Activated CD8-positive, alpha-beta memory T cell treated with anti-CD3 and anti-CD28 coated beads for 36 hours (primary cell): Measurements from ENCODE around the gene PPP5C. TPM values are rescaled to one million over a fixed set of nuclear protein-coding genes. Genes with fewer than 3 reads are reported as not detected.
"Not testable (repeated sequence)": the region's sequence is repeated elsewhere in the genome, so short reads cannot be mapped to it uniquely, and the experiment has no call there.

ENCODE experiments used
- CTCF ChIA-PET: fragments of 350-600 bp; sonication (Branson Sonifier 250); formaldehyde crosslinking; loops from one replicate; lab custom pipeline; 2021; ENCODE audit warnings: antibody characterized with exemption; lab: Charles Lee
- POLR2A ChIA-PET: fragments of 350-600 bp; sonication (Branson Sonifier 250); formaldehyde crosslinking; loops from one replicate; lab custom pipeline; 2021; ENCODE audit warnings: antibody characterized with exemption; lab: Charles Lee
- total RNA-seq, 2 experiments: library from RNA; stranded (reverse); gene quantifications; one replicate each; pipeline ENCODE4 v1.2.3, GENCODE V29; 2021

The PPP5C gene
- total RNA-seq, 2 experiments from 2014 or later = 135 to 136 TPM

- CTCF ChIA-PET = interaction anchor here (1.9 kb wide), 1 partner anchor 9 kb away, joined by 4 read pairs; no protein-coding TSS in a partner anchor
- POLR2A ChIA-PET = no interaction called here
Measured at GRCh38 chr19:46355234-46356148, 8.6 kb downstream of the PPP5C start.

GRCh38 chr19:46356149-46357055 lies 9.5 kb downstream of the PPP5C start:
- POLR2A ChIA-PET = no interaction called here
- CTCF ChIA-PET = no interaction called here

GRCh38 chr19:46357846-46358583 lies 11.1 kb downstream of the PPP5C start:
- CTCF ChIA-PET = interaction anchor here (0.5 to 0.9 kb wide), 2 partner anchors 10 to 156 kb away, joined by 3 to 4 read pairs; no protein-coding TSS in a partner anchor

GRCh38 chr19:46361915-46362314 lies 15.0 kb downstream of the PPP5C start:
- ChIA-PET CTCF (interaction anchor here (0.6 kb wide), 1 partner anchor 811 kb away, joined by 3 read pairs; no protein-coding TSS in a partner anchor), POLR2A (interaction anchor here (0.6 to 0.7 kb wide), 2 partner anchors 43 to 116 kb away, joined by 3 to 6 read pairs; no protein-coding TSS in a partner anchor)

More at GRCh38 chr19:46357846-46358583, 11.1 kb downstream of the PPP5C start:
- POLR2A ChIA-PET = no interaction called here

GRCh38 chr19:46364359-46364758 lies 17.5 kb downstream of the PPP5C start:
- ChIA-PET POLR2A (no interaction called here), CTCF (interaction anchor here (0.7 to 1.3 kb wide), 2 partner anchors 10 to 17 kb away, joined by 3 to 4 read pairs; partner anchors contain the start of gene PPP5C)

- POLR2A ChIA-PET = no interaction called here
- CTCF ChIA-PET = interaction anchor here (1.5 kb wide), 1 partner anchor 29 kb away, joined by 4 read pairs; no protein-coding TSS in a partner anchor
Measured at GRCh38 chr19:46365561-46365960, 18.7 kb downstream of the PPP5C start.

- CTCF ChIA-PET = no interaction called here
- POLR2A ChIA-PET = no interaction called here
Measured at GRCh38 chr19:46366620-46367292, 19.9 kb downstream of the PPP5C start.

GRCh38 chr19:46367426-46367825 lies 20.5 kb downstream of the PPP5C start:
- POLR2A ChIA-PET = no interaction called here
- CTCF ChIA-PET = no interaction called here

GRCh38 chr19:46368116-46368515 lies 21.2 kb downstream of the PPP5C start:
- ChIA-PET POLR2A (no interaction called here), CTCF (interaction anchor here (0.7 to 2.1 kb wide), 2 partner anchors 21 to 39 kb away, joined by 3 to 5 read pairs; partner anchors contain the start of gene PPP5C)

GRCh38 chr19:46369817-46370216 lies 22.9 kb downstream of the PPP5C start:
- ChIA-PET POLR2A (no interaction called here), CTCF (interaction anchor here (1.0 to 2.1 kb wide), 4 partner anchors 16 to 146 kb away, joined by 3 to 5 read pairs (median 3); partner anchors contain the start of gene PPP5C)

GRCh38 chr19:46371371-46371901 lies 24.5 kb downstream of the PPP5C start:
- ChIA-PET CTCF (interaction anchor here (0.5 to 1.5 kb wide), 3 partner anchors 16 to 653 kb away, joined by 3 to 8 read pairs (median 4); no protein-coding TSS in a partner anchor), POLR2A (no interaction called here)

GRCh38 chr19:46372901-46373490 lies 26.1 kb downstream of the PPP5C start:
- CTCF ChIA-PET = no interaction called here
- POLR2A ChIA-PET = no interaction called here

- CTCF ChIA-PET = no interaction called here
Measured at GRCh38 chr19:46373491-46374359, 26.8 kb downstream of the PPP5C start.

GRCh38 chr19:46374536-46375475 lies 27.9 kb downstream of the PPP5C start:
- POLR2A ChIA-PET = interaction anchor here (0.6 kb wide), 1 partner anchor 228 kb away, joined by 3 read pairs; no protein-coding TSS in a partner anchor
- CTCF ChIA-PET = no interaction called here

More at GRCh38 chr19:46373491-46374359, 26.8 kb downstream of the PPP5C start:
- POLR2A ChIA-PET = no interaction called here

GRCh38 chr19:46375476-46376067 lies 28.7 kb downstream of the PPP5C start:
- CTCF ChIA-PET = interaction anchor here (2.7 kb wide), 1 partner anchor 20 kb away, joined by 9 read pairs; no protein-coding TSS in a partner anchor
- POLR2A ChIA-PET = not testable (repeated sequence)
